GM12892 (cell line): ENCODE measurements around the gene SCRN1.

ENCODE experiments used
- DNase-seq: peaks from one replicate; pipeline ENCODE4 v3.0.0; 2011; ENCODE audit not compliant: insufficient read length
- FAIRE-seq: peaks from 2 replicates; lab custom pipeline; 2011; peaks lifted over from hg19 to GRCh38; lab: Jason Lieb, UNC
- POLR2A ChIP-seq: IDR thresholded peaks from 2 replicates; pipeline ENCODE4 v1.6.1; 2011; ENCODE audit warnings: low read depth, low read length, control low read depth
- POLR2AphosphoS5 ChIP-seq: IDR thresholded peaks from 2 replicates; pipeline ENCODE4 v1.6.1; 2011; ENCODE audit warnings: low read depth, low read length, control low read depth
- TAF1 ChIP-seq: IDR thresholded peaks from 2 replicates; pipeline ENCODE4 v1.6.1; 2011; ENCODE audit warnings: low read depth, mild to moderate bottlenecking, control low read depth, low read length, borderline replicate concordance

SCRN1 gene

GRCh38 chr7:29918850-29919249 is 70.8 kb downstream of the SCRN1 start:
- FAIRE-seq (no peak), DNase-seq (no peak)
- no peak for TF ChIP-seq POLR2AphosphoS5
- TF ChIP-seq POLR2A: no peak
- no peak for TF ChIP-seq TAF1

- TF ChIP-seq POLR2A (no peak), TAF1 (no peak), POLR2AphosphoS5 (no peak)
- no peak for DNase-seq
- FAIRE-seq: no peak
Observed at GRCh38 chr7:29917641-29918040, 72.0 kb downstream of the SCRN1 start.

- DNase-seq (no peak), FAIRE-seq (no peak)
- no peak for TF ChIP-seq POLR2AphosphoS5
- no peak for TF ChIP-seq TAF1
Observed at GRCh38 chr7:29915481-29916215, 74.0 kb downstream of the SCRN1 start.

- TF ChIP-seq POLR2A (no peak), TAF1 (no peak), POLR2AphosphoS5 (no peak)
- FAIRE-seq (no peak), DNase-seq (no peak)
Observed at GRCh38 chr7:29914180-29914579, 75.4 kb downstream of the SCRN1 start.

GRCh38 chr7:29906200-29907022 is 83.2 kb downstream of the SCRN1 start:
- FAIRE-seq (no peak), DNase-seq (no peak)
- TF ChIP-seq POLR2AphosphoS5 (no peak), POLR2A (no peak), TAF1 (no peak)

GRCh38 chr7:29900745-29901144 is 88.9 kb downstream of the SCRN1 start:
- no peak for FAIRE-seq
- no peak for DNase-seq
- TF ChIP-seq TAF1 (no peak), POLR2A (no peak), POLR2AphosphoS5 (no peak)

- no peak for FAIRE-seq
- no peak for DNase-seq
- TF ChIP-seq POLR2A (no peak), TAF1 (no peak), POLR2AphosphoS5 (no peak)
Observed at GRCh38 chr7:29898301-29898700, 91.3 kb downstream of the SCRN1 start.

- FAIRE-seq (no peak), DNase-seq (no peak)
- TF ChIP-seq POLR2AphosphoS5 (no peak), TAF1 (no peak), POLR2A (no peak)
Observed at GRCh38 chr7:29896685-29897411, 92.8 kb downstream of the SCRN1 start.

GRCh38 chr7:29895559-29895958 is 94.0 kb downstream of the SCRN1 start:
- DNase-seq (no peak), FAIRE-seq (no peak)

GRCh38 chr7:29894256-29894655 is 95.3 kb downstream of the SCRN1 start:
- DNase-seq (no peak), FAIRE-seq (no peak)
- TF ChIP-seq POLR2A: no peak
- no peak for TF ChIP-seq POLR2AphosphoS5
- TF ChIP-seq TAF1: no peak

More at GRCh38 chr7:29895559-29895958, 94.0 kb downstream of the SCRN1 start:
- TF ChIP-seq TAF1 (no peak), POLR2A (no peak), POLR2AphosphoS5 (no peak)

- no peak for FAIRE-seq
- TF ChIP-seq TAF1 (no peak), POLR2A (no peak), POLR2AphosphoS5 (no peak)
- DNase-seq: no peak
Observed at GRCh38 chr7:29893351-29893965, 96.1 kb downstream of the SCRN1 start.
